ENCODE data around the gene WDR27.

- TF ChIP-seq CTCF (IDR thresholded peaks at IDR 0.05 in 2 of 3, conservative IDR thresholded peaks at IDR 0.05 in 1 of 3; ENCODE audit: control insufficient read depth in 2 of 3, extremely low read depth in 1 of 3, insufficient read depth in 1 of 3, low read depth in 3 of 3, low read length in 3 of 3) = no peak
- no peak for TF ChIP-seq POLR2A (IDR thresholded peaks at IDR 0.05; ENCODE audit: low read depth, low read length)
- TF ChIP-seq TAF1 (IDR thresholded peaks at IDR 0.05; ENCODE audit: borderline replicate concordance, low read depth, low read length) = no peak
- TF ChIP-seq TCF12 (IDR thresholded peaks at IDR 0.05; ENCODE audit: low read depth, low read length) = no peak
- TF ChIP-seq NFXL1 (IDR thresholded peaks at IDR 0.05; ENCODE audit: borderline replicate concordance) = no peak
- no peak for TF ChIP-seq POLR2AphosphoS5 (IDR thresholded peaks at IDR 0.05; ENCODE audit: low read length)
Measured at GRCh38 chr6:169666441-169666840, 35.4 kb downstream of the WDR27 start.
